GM18867 (cell line): ENCODE measurements around the gene INS.
"Not testable (repeated sequence)": the region's sequence is repeated elsewhere in the genome, so short reads cannot be mapped to it uniquely, and the experiment has no call there.

Experiments
- ATAC-seq: cut with Tn5 transposase; IDR thresholded peaks from one replicate; pipeline ENCODE4 v1.9.1; 2021; ENCODE audit warnings: mild to moderate bottlenecking, moderate library complexity; ENCODE audit not compliant: unreplicated experiment

INS gene

GRCh38 chr11:2199466-2200341 is 38.7 kb upstream of the INS start:
- ATAC-seq: no peak

- ATAC-seq: no peak
Measured at GRCh38 chr11:2198621-2199365, 37.8 kb upstream of the INS start.

- ATAC-seq: no peak
Measured at GRCh38 chr11:2197771-2198520, 36.9 kb upstream of the INS start.

- no peak for ATAC-seq
Measured at GRCh38 chr11:2196970-2197770, 36.2 kb upstream of the INS start.

GRCh38 chr11:2195756-2196088 is 34.7 kb upstream of the INS start:
- ATAC-seq: no peak

- ATAC-seq: no peak
Measured at GRCh38 chr11:2194877-2195755, 34.1 kb upstream of the INS start.

- not testable (repeated sequence) for ATAC-seq
Measured at GRCh38 chr11:2193888-2194595, 33.0 kb upstream of the INS start.

GRCh38 chr11:2193099-2193887 is 32.3 kb upstream of the INS start:
- ATAC-seq: no peak

- no peak for ATAC-seq
Measured at GRCh38 chr11:2192435-2192834, 31.4 kb upstream of the INS start.

GRCh38 chr11:2191883-2192282 is 30.9 kb upstream of the INS start:
- ATAC-seq: no peak

GRCh38 chr11:2190657-2191471 is 29.9 kb upstream of the INS start:
- ATAC-seq: no peak

- no peak for ATAC-seq
Measured at GRCh38 chr11:2189938-2190656, 29.1 kb upstream of the INS start.

- no peak for ATAC-seq
Measured at GRCh38 chr11:2188745-2189144, 27.7 kb upstream of the INS start.

GRCh38 chr11:2187280-2187707 is 26.3 kb upstream of the INS start:
- no peak for ATAC-seq

- no peak for ATAC-seq
Measured at GRCh38 chr11:2186669-2187279, 25.8 kb upstream of the INS start.

- no peak for ATAC-seq
Measured at GRCh38 chr11:2185324-2186085, 24.5 kb upstream of the INS start.
